CD4-positive, alpha-beta T cell treated with Interleukin-1 beta for 1 hour (primary cell): ENCODE results near the gene MTHFSD.

Source experiments
- DNase-seq, 2 donors: peaks; one replicate each; pipeline ENCODE4 v3.0.0-alpha.2; 2020 to 2022

MTHFSD gene

DNA sequence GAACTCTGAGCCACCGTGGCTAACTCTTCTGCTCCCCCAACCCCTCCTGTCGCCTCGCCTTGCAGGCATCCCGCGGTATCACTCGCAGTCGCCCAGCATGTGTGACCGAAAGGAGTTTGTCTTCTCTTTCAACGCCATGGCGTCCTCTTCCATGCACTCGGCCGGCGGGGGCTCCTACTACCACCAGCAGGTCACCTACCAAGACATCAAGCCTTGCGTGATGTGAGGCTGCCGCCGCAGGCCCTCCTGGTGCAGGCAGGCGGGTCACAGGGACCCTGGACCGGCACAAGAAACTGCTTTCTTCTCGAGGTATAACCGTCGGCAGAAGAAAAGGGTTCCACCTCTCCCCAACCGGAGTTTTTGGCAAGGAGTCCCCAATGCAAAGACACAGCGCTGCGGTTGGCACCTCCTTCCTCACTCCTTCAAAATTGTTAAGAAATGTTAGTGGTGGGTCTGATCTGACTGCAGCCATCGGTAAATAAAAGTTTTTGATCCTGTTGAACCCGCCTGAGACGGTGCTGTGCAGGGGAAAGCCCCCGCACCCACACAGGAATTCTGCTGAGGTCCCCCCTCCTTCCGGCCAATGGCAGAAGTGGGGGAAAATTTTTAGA is 42.1 kb downstream of the MTHFSD start:
- DNase-seq, result no peak

GRCh38 chr16:86512301-86512859 is 42.7 kb downstream of the MTHFSD start:
- DNase-seq, result no peak

DNA sequence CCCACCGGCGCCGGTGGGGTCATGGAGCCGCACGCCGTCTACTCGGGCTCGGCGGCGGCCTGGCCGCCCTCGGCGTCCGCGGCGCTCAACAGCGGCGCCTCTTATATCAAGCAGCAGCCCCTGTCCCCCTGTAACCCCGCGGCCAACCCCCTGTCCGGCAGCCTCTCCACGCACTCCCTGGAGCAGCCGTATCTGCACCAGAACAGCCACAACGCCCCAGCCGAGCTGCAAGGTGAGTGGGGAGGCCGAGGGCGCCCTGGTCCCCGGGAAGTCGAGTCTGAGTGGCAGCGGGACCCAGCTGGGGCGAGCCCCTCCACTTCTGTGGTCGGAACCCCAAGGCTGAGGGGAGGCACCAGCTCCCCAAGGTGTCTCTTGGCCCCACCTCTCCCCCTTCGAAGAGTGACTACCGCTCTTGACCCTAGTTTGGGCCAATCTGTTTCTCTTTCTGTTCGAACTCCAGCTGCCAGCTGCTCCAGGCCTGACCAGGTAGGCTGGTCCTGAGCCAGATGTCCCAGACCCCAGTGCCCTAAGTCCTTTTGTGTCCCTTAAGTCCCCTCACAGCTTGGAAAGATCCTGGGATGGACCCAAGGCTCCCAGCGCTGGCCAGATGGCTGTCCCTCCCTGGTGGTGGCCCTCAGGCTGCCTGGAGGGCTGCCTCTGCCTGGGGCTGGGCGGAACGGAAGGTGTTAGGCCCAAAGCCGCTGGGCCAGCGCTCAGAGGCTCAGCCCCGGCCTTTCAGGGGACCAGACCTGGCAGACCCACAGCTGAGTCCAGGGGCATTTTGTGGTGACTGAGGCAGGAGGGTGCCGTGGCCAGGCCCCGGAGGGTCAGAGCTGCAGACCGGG is 43.5 kb downstream of the MTHFSD start:
- DNase-seq, result no peak

- DNase-seq, result no peak
These were observed 44.4 kb downstream of the MTHFSD start, which contains the start of gene FOXF1 for GRCh38 chr16:86510465-86511261. FOXF1 (plus strand) TSS chr16:86510527; CDS start chr16:86510570, 43 bp downstream.

GRCh38 chr16:86509759-86510464 is 45.1 kb downstream of the MTHFSD start:
- DNase-seq, result no peak

DNA sequence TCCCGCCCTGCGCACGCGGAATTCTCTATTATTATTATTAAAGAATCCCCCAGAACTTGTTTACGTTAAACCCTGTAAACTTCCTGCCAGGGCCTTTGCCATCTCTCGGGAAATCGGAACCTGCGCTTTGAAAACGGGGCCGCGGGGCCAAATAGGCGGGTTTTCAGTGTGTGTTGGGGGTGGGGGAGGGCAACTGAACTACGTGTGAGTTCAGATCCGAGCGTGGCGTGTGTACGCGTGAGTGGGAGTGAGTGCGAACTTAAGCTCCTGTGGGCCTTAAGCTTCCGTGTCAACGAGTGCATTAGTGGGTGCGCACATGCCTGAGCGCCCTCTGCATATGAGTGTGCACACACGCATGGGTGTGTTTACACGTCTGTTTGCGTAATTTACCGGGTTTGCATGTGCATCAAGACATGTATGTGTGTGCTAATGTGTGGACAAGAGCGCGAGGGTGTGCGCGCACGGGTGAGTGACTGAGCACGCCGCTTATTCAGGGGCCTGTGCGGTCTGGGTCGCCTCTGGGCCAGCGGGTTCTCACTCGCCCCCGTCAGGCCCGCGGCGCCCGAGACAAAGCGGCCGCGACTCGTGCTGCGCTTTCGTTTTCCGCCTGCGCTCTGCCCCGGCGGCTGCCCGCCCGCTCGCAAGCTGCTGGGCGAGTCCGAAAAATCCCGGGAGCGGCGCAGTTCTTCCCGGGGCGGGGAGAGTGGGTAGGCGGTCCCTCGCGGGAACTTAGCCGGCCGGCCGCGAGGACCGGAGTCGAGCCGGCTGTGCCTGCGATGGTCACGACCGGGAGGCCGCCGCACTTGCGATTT is 45.9 kb downstream of the MTHFSD start:
- DNase-seq, result no peak

DNA sequence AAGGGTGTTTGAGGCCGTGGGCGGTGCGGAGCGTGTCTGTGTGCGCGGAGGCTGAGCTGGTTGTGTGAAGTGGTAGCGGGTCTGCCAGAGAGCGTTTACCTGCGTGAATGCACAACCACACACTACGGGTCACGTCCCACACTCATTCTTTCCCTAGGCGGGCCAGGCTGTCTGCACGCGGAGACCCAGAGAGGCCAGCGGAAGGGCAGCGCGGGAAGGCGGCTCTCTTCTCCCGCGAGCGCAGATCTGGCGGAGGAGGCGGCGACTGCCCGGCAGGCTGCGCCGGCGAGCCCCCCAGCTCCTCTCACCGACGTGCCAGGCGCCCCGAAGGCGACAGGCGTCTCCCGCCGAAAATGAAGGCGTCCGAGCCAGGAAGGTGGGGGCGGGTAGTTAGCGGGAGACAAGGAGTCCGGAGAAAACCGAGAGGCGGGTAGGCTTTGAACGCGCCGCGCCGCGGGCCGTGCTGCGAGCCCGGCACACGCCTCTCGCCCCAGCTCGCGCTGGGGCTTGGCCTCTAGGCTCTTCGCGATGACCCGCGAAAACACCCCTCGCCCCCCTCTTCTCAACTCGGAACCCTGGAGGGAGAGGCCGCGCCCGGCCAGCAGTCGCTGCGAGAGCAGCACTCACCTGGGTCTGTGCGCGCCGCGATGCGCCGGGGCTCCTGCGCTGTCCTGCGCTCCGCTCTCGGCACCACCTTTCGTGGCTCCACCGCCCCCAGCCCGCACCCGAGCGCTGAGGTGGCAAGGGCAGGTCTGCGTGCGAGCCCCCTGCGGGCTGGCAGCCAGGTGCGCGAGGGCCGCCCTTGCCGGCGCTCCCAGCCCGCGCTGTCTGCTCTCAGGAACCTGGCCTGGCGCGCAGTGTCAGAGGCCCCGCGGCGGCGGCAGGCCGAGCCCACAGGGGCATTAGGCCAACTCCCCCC is 46.7 kb downstream of the MTHFSD start:
- no peak for DNase-seq

- no peak for DNase-seq
These were observed 47.6 kb downstream of the MTHFSD start for GRCh38 chr16:86507173-86508027.

- DNase-seq, result no peak
These were observed 48.9 kb downstream of the MTHFSD start for GRCh38 chr16:86505899-86506864.

DNA sequence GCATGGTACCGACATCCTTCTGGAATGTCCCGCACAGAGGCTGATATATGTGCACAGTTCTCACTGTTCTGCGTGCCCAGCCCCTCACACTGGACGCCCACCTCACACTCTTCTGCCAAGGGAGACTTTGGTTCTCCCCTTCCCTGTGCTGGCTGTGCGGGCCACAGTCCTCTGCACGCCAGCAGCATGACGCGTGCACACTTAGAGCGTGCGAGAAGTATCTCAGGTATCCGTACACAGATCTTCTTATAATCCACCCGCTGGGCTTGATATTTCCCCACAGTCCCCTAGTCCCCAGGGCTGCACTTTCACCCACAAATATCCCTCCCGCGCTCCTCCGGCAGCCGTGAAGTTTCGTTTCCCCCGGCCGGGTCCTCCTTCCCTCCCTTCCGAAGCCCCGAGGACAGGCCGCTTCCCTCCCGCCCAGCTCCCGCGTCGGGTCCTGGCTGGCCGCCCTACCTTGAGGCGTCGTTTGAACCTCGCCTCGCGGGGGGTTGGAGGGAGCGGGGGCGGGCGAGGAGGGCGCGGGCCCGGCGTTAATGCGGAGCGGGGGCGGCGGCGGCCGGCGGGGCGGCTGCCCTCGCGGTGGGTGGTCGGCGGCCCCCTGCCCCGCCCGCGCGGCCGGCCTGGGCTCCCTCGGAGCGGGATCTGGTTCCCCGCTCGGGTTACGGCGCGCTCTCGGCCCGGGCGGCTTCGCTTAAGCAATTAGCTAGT is 49.7 kb downstream of the MTHFSD start:
- DNase-seq, result no peak

DNA sequence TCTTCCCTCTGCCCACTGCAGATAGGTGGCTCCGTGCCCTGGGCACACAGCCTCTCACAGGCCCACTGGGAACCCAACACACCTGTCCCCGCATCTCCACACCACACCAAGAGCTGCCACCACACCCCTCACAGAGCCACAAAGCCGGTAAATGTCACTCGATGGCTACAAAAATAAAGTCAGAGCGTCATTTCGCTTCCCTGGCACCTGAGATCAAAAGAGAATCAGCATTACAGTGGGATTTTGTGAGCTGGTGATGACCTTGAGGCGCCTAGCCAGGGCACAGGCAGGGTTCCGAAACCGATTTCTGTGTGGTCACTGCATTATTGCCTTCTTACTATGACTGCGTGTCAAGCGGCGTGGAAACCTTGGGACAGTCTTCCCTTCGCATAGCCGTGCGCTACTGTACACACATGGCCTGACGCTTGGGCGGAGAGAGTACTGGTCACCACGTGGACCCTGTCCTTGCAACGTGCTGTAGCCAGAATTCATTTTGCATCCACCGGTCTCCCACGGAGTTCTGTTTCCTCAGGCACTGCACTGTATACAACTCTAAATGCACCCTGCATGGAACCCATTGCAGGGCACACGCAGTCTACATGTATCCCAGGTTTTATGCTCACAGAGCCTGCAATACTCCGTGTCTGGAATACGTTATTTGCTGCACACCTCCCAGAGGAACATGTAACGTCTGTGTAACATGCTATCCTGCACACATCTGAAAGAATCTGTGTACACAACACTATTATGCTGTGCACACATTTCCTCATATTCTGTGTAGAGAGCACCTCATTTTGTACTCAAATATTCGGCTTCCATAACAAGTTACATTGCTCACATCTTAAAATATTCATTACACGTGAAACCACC is 50.5 kb downstream of the MTHFSD start:
- DNase-seq, result no peak

- DNase-seq, result no peak
These were observed 51.2 kb downstream of the MTHFSD start for GRCh38 chr16:86503830-86504229.

- DNase-seq, result no peak
These were observed 51.9 kb downstream of the MTHFSD start for GRCh38 chr16:86502856-86503748.

DNA sequence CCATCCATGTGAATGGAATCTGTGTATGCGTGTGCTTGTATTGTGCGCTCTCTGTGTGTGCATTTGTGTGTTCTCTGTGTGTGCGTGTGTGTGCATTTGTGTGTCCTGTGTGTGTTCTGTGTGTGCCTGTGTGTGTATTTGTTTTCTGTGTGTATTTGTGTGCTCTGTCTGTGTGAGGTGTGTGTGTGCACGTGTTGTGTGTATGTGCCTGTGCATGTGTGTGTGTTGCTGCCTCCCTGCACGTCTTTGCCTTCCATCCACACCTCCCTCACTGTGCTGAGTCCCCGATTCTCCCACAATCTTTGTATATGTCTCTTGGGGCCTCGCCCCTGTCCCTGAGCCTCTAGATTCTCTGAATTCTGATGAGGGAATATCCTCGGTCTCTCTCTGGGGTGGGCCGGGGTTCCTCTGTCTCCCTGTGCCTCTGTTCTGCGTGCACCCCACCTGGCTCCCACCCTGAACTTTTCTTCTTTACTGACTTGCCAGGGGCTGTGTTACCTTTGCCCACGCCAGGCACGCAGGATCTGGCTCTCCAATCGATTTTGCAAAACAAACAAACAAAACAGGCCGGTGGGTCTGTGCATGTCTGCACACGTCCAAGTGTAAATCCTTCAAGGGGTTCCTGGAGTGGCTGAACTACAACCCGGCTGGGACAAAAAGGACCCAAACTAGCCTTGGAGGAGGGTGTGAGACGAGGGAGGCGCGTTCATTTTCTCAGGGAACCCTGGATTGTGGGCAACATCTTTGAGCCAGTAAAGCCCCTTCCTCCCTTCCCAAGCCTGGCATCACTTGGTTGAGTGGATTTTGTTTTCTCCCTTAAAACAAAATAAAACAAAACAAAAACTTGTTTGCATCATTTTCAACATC is 52.8 kb downstream of the MTHFSD start:
- no peak for DNase-seq
